HEK293 (cell line): ENCODE measurements around the gene TP53I11.

ENCODE experiments used
- REST ChIP-seq: fragments of 450-650 bp; formaldehyde crosslinking; IDR thresholded peaks from 2 replicates; pipeline ENCODE4 v1.5.1; 2016; ENCODE audit warnings: missing biosample characterization, missing genetic modification characterization
- TCF7L2 ChIP-seq: IDR thresholded peaks from 2 replicates; pipeline ENCODE4 v1.6.1; 2011; ENCODE audit warnings: low read depth, mild to moderate bottlenecking, inconsistent platforms, low read length, moderate library complexity, borderline replicate concordance
- ZBTB17 ChIP-seq: fragments of 450-650 bp; formaldehyde crosslinking; IDR thresholded peaks from 2 replicates; pipeline ENCODE4 v1.5.1; 2016; ENCODE audit warnings: missing biosample characterization, missing genetic modification characterization
- ZNF10 ChIP-seq: fragments of 450-650 bp; formaldehyde crosslinking; IDR thresholded peaks from 2 replicates; pipeline ENCODE4 v1.5.1; 2017; ENCODE audit warnings: missing biosample characterization, missing genetic modification characterization
- ZNF138 ChIP-seq: fragments of 450-650 bp; formaldehyde crosslinking; IDR thresholded peaks from 2 replicates; pipeline ENCODE4 v1.5.1; 2016; ENCODE audit warnings: missing biosample characterization, missing genetic modification characterization, borderline replicate concordance
- ZNF423 ChIP-seq: fragments of 450-650 bp; formaldehyde crosslinking; IDR thresholded peaks from 2 replicates; pipeline ENCODE4 v1.5.1; 2016; ENCODE audit warnings: missing biosample characterization, missing genetic modification characterization

- TF ChIP-seq ZBTB17 (tag by site-specific recombination) (no peak), ZNF423 (tag by site-specific recombination) (no peak), REST (tag by site-specific recombination) (no peak), TCF7L2 (no peak), ZNF138 (tag by site-specific recombination) (no peak), ZNF10 (tag by site-specific recombination) (no peak)
Observed at GRCh38 chr11:44969651-44970252, 19.1 kb upstream of the TP53I11 start.
